CD14-positive monocyte (primary cell): ENCODE measurements around the gene STEAP3. TPM values are rescaled to one million over a fixed set of nuclear protein-coding genes. Genes with fewer than 3 reads are reported as not detected.

ENCODE experiments used
- DNase-seq, 3 donors: peaks; one replicate each; pipeline ENCODE4 v3.0.0-alpha.2; 2011 to 2022
- H2AFZ ChIP-seq: 2 replicates; pipeline ENCODE4 v1.6.0; 2012; ENCODE audit warnings: mild to moderate bottlenecking, low read depth, low read length, inconsistent platforms; ENCODE audit not compliant: insufficient read depth, poor library complexity, severe bottlenecking
- H3K27ac ChIP-seq, 2 donors: 1 replicate in 1 of 2; 2 replicates in 1 of 2; pipeline ENCODE4 v1.5.1; 2012 to 2013; ENCODE audit warnings: low read length in 2 of 2, control low read depth in 1 of 2, inconsistent platforms in 1 of 2, low read depth in 1 of 2, mild to moderate bottlenecking in 1 of 2
- H3K27me3 ChIP-seq, 2 donors: one replicate each; pipeline versions ENCODE4 v1.6.0 to v1.6.1; 2011 to 2013; ENCODE audit warnings: low read length in 2 of 2; ENCODE audit not compliant: control insufficient read depth in 2 of 2, insufficient read depth in 2 of 2
- H3K36me3 ChIP-seq, 2 donors: replicated peaks in 1 of 2; 1 replicate in 1 of 2; 2 replicates in 1 of 2; pipeline versions ENCODE4 v1.5.1 to v1.6.1; 2012 to 2013; ENCODE audit warnings: low read length in 2 of 2, control low read depth in 1 of 2, inconsistent platforms in 1 of 2, mild to moderate bottlenecking in 1 of 2; ENCODE audit not compliant: insufficient read depth in 2 of 2, control insufficient read depth in 1 of 2
- H3K4me1 ChIP-seq, 2 donors: 1 replicate in 1 of 2; 2 replicates in 1 of 2; pipeline versions ENCODE4 v1.5.1 to v1.6.1; 2012 to 2013; ENCODE audit warnings: low read length in 2 of 2, control low read depth in 1 of 2, inconsistent platforms in 1 of 2, mild to moderate bottlenecking in 1 of 2, moderate library complexity in 1 of 2; ENCODE audit not compliant: insufficient read depth in 2 of 2, control insufficient read depth in 1 of 2
- H3K4me2 ChIP-seq: replicated peaks from 2 replicates; pipeline ENCODE3; 2012; ENCODE audit warnings: low read length, moderate library complexity, mild to moderate bottlenecking; ENCODE audit not compliant: poor library complexity, severe bottlenecking; ENCODE audit errors: extremely low read depth
- H3K4me3 ChIP-seq, 3 experiments: fragments of 200-600 bp in 1 of 3; sonication (generic) in 1 of 3; replicated peaks in 1 of 3; 1 replicate in 2 of 3; 2 replicates in 1 of 3; pipeline ENCODE4 v1.5.1; 2011 to 2013; ENCODE audit warnings: low read length in 3 of 3, mild to moderate bottlenecking in 3 of 3, control low read depth in 2 of 3, low read depth in 2 of 3, inconsistent platforms in 1 of 3, moderate library complexity in 1 of 3
- H3K79me2 ChIP-seq: 2 replicates; pipeline ENCODE4 v1.6.0; 2012; ENCODE audit warnings: mild to moderate bottlenecking, control low read depth, inconsistent platforms, low read length, moderate library complexity; ENCODE audit not compliant: insufficient read depth
- H3K9ac ChIP-seq: 2 replicates; pipeline ENCODE4 v1.6.0; 2017; ENCODE audit warnings: low read length, mild to moderate bottlenecking; ENCODE audit not compliant: insufficient read depth, poor library complexity, severe bottlenecking
- H3K9me3 ChIP-seq, 2 donors: replicated peaks in 1 of 2; 1 replicate in 1 of 2; 2 replicates in 1 of 2; pipeline versions ENCODE4 v1.5.1 to v1.6.1; 2012 to 2013; ENCODE audit warnings: low read length in 2 of 2, control low read depth in 1 of 2; ENCODE audit not compliant: control insufficient read depth in 1 of 2, insufficient read depth in 1 of 2
- H4K20me1 ChIP-seq: 2 replicates; pipeline ENCODE4 v1.6.0; 2012; ENCODE audit warnings: mild to moderate bottlenecking, low read length, control low read depth, moderate library complexity; ENCODE audit not compliant: insufficient read depth
- H3K27ac Mint-ChIP-seq, 7 donors: one replicate each; pipeline ENCODE4 v1.8.0; 2020; ENCODE audit warnings: mild to moderate bottlenecking in 7 of 7, mixed read lengths in 7 of 7, moderate library complexity in 6 of 7, inconsistent platforms in 2 of 7
- H3K27me3 Mint-ChIP-seq, 3 donors: one replicate each; pipeline ENCODE4 v1.8.0; 2021 to 2022; ENCODE audit warnings: low read depth in 3 of 3, mild to moderate bottlenecking in 3 of 3, mixed read lengths in 3 of 3, moderate library complexity in 3 of 3, inconsistent platforms in 1 of 3
- H3K36me3 Mint-ChIP-seq, 2 donors: one replicate each; pipeline ENCODE4 v1.8.0; 2020; ENCODE audit warnings: mixed read lengths in 2 of 2, inconsistent platforms in 1 of 2, mild to moderate bottlenecking in 1 of 2
- H3K4me1 Mint-ChIP-seq: one replicate; pipeline ENCODE4 v1.8.0; 2020; ENCODE audit warnings: mild to moderate bottlenecking, mixed read lengths
- H3K4me3 Mint-ChIP-seq, 2 donors: one replicate each; pipeline ENCODE4 v1.8.0; 2020; ENCODE audit warnings: mild to moderate bottlenecking in 2 of 2, mixed read lengths in 2 of 2, moderate library complexity in 1 of 2
- H3K9me3 Mint-ChIP-seq, 7 donors: one replicate each; pipeline ENCODE4 v1.8.0; 2020 to 2022; ENCODE audit warnings: mixed read lengths in 7 of 7, mild to moderate bottlenecking in 6 of 7, moderate library complexity in 6 of 7, inconsistent platforms in 2 of 7
- WGBS: methylation state at CpG from one replicate; pipeline ENCODE4 v1.1.5; 2013; ENCODE audit warnings: missing lambda C conversion rate; ENCODE audit not compliant: insufficient coverage; 5-methylcytosine and 5-hydroxymethylcytosine counted together
- intact Hi-C, 2 donors: fragments of 100-400 bp; cut with micrococcal nuclease; formaldehyde crosslinking; loops; one replicate each; pipeline versions ENCODE4 v1.15.0 to v1.15.1; 2023
- polyA plus RNA-seq, 3 donors: library from polyadenylated mRNA; depleted of rRNA in 1 of 3; unstranded in 2 of 3; stranded (reverse) in 1 of 3; fragments of 300-500 nt in 2 of 3; fragments of >200 nt in 1 of 3; fragmentation: Illumina TruSeq in 2 of 3; gene quantifications; 1 replicate in 2 of 3; 2 replicates in 1 of 3; pipeline ENCODE4 v1.2.3, GENCODE V29; 2012 to 2021
- TF ChIP-seq, protein P1 (sequence below): fragments of 200-600 bp; IDR thresholded peaks from one replicate; pipeline ENCODE4 v1.8.0; 2022; ENCODE audit warnings: antibody characterized with exemption, mild to moderate bottlenecking

Gene STEAP3
- polyA plus RNA-seq, 3 donors, result 3.0 to 10.7 (median 3.3) TPM

GRCh38 chr2:119180892-119181291 is 42.7 kb upstream of the STEAP3 start:
- H3K4me1 ChIP-seq, result no peaks in the 10 kb centered on the region
- intact Hi-C loops, result no loop called here
- 96% methylated on average over 5 of the region's 5 CpGs for WGBS
- Mint-ChIP-seq H3K4me3 (no peak overlapping the region), H3K4me1 (no peaks in the 10 kb centered on the region), H3K27me3 (peaks cover 0 to 6% (median 0%) of the 10 kb centered on the region in 3 donors), H3K27ac (no peak overlapping the region), H3K9me3 (no peaks in the 10 kb centered on the region), H3K36me3 (no peaks in the 10 kb centered on the region)
- H2AFZ ChIP-seq, result no peak overlapping the region
- TF ChIP-seq, protein P1, sequence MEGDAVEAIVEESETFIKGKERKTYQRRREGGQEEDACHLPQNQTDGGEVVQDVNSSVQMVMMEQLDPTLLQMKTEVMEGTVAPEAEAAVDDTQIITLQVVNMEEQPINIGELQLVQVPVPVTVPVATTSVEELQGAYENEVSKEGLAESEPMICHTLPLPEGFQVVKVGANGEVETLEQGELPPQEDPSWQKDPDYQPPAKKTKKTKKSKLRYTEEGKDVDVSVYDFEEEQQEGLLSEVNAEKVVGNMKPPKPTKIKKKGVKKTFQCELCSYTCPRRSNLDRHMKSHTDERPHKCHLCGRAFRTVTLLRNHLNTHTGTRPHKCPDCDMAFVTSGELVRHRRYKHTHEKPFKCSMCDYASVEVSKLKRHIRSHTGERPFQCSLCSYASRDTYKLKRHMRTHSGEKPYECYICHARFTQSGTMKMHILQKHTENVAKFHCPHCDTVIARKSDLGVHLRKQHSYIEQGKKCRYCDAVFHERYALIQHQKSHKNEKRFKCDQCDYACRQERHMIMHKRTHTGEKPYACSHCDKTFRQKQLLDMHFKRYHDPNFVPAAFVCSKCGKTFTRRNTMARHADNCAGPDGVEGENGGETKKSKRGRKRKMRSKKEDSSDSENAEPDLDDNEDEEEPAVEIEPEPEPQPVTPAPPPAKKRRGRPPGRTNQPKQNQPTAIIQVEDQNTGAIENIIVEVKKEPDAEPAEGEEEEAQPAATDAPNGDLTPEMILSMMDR, result no peak
- no peaks in the 10 kb centered on the region for H4K20me1 ChIP-seq
- H3K4me3 ChIP-seq, result no peak overlapping the region
- H3K4me2 ChIP-seq, result no peak overlapping the region
- no peaks in the 10 kb centered on the region for H3K36me3 ChIP-seq
- no peak overlapping the region for H3K27ac ChIP-seq
- H3K9me3 ChIP-seq, result no peaks in the 10 kb centered on the region
- H3K9ac ChIP-seq, result no peak overlapping the region
- no peak for DNase-seq
- H3K27me3 ChIP-seq, result no peaks in the 10 kb centered on the region
- no peaks in the 10 kb centered on the region for H3K79me2 ChIP-seq

DNA sequence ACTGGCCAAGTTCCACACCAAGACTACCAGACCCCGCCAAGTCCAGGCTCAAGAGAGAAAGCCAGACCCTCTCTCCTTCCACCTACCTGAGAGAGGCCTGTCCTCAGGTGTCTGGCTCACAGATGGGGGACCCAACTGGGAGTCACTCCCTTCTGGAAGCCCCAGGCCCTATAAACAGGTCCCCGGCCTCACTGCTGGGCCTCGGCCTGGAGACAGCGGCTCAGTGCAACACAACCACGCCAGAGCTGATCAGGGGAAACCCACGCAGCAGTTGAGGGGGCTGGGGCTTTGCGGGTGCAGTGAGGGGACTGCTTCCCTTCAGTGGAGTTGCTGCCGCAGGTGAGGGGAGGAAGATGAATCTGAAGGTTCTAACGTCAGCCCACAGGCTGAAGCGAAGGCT is 42.2 kb upstream of the STEAP3 start:
- no peaks in the 10 kb centered on the region for H3K36me3 Mint-ChIP-seq
- no peaks in the 10 kb centered on the region for H3K27me3 ChIP-seq
- H2AFZ ChIP-seq, result no peak overlapping the region
- H3K79me2 ChIP-seq, result no peaks in the 10 kb centered on the region
- H3K4me3 ChIP-seq, result no peak overlapping the region
- H3K9me3 ChIP-seq, result no peaks in the 10 kb centered on the region
- no peaks in the 10 kb centered on the region for H3K36me3 ChIP-seq
- H3K9ac ChIP-seq, result no peak overlapping the region
- intact Hi-C loops, result no loop called here
- no peaks in the 10 kb centered on the region for H4K20me1 ChIP-seq
- WGBS, result 88% methylated on average over 10 of the region's 10 CpGs
- TF ChIP-seq, protein P1, result no peak
- H3K4me3 Mint-ChIP-seq, result no peak overlapping the region
- no peaks in the 10 kb centered on the region for H3K4me1 ChIP-seq
- no peak overlapping the region for H3K4me2 ChIP-seq
- no peak overlapping the region for H3K27ac Mint-ChIP-seq
- no peak overlapping the region for H3K27ac ChIP-seq
- H3K9me3 Mint-ChIP-seq, result no peaks in the 10 kb centered on the region
- H3K27me3 Mint-ChIP-seq, result peaks cover 0 to 8% (median 1%) of the 10 kb centered on the region in 3 donors
- no peak for DNase-seq
- no peaks in the 10 kb centered on the region for H3K4me1 Mint-ChIP-seq
